Raji (cell line): ENCODE data around the gene PAQR3.
A peak's percentile ranks its signal among the peaks of the same experiment; 100 is the strongest.

Experiments used
- POLR2A ChIP-seq: IDR thresholded peaks from 2 replicates; pipeline ENCODE4 v1.6.1; 2011; ENCODE audit warnings: low read depth, low read length, control low read depth; ENCODE audit not compliant: insufficient read depth

PAQR3 gene

GRCh38 chr4:78938868-78939666, at the start of gene PAQR3:
TSS of gene PAQR3 (minus strand) at chr4:78939438. CDS start at chr4:78939224, 214 bp downstream.
- TF ChIP-seq POLR2A: peak; percentile 93

DNA sequence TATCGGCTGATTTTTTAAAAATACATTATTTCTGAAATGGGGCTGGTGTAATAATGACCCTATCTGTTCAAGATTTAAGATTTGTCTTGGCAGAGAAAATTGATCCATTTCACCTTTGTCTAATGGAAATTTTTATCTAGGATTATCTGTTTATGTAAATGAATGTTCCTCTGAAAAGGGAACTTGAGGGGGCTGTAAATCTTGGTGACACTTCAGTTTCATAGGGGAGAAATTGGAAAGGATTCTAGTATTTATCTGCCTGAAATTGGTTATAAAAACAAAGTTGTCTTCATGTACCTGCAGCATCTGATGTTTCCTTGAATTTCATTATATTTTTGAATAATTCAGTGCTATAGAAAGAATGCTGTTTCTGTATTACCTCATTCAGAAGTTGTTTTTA, 48.4 kb upstream of the PAQR3 start:
- no peak for TF ChIP-seq POLR2A

DNA sequence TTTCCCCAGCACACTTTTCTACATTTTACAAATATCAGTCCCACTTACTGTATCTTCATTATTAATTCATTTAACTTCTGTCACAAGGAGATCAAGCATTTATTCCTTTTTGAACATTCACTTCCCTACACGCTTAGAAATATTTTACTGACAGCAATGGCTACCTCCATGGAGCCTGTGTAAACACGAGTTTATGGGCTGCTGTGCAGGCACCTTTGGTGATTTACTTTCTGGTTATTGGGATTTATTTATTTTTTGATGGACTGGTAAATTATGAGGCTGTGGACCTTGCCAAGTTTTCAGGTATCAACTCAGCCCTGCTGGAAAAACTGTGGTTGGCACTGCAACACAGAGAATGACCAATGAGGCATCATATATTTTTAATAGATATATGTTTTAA, 45.4 kb upstream of the PAQR3 start:
- TF ChIP-seq POLR2A: no peak

DNA sequence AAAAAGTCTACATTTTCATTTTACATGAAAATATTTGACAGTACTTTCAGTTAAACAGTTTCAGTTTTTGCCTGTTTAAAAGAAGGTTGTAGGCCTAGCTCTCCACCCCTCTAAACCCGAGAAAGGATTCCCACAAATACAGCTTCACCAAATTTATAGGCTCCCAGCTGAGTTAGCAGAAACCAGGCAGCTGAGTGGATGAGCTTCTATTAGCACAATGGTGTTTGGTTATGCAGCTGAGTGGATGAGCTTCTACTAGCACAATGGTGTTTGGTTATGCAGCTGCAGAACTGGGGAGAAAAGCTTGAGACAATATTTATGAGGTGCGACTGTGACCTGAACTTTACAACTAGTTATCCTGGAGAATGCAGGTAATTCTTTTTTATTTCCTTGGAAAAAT, 36.6 kb upstream of the PAQR3 start:
- no peak for TF ChIP-seq POLR2A

- no peak for TF ChIP-seq POLR2A
Observed at GRCh38 chr4:78971776-78972175, 32.5 kb upstream of the PAQR3 start.

- no peak for TF ChIP-seq POLR2A
Observed at GRCh38 chr4:78971326-78971725, 32.1 kb upstream of the PAQR3 start.

DNA sequence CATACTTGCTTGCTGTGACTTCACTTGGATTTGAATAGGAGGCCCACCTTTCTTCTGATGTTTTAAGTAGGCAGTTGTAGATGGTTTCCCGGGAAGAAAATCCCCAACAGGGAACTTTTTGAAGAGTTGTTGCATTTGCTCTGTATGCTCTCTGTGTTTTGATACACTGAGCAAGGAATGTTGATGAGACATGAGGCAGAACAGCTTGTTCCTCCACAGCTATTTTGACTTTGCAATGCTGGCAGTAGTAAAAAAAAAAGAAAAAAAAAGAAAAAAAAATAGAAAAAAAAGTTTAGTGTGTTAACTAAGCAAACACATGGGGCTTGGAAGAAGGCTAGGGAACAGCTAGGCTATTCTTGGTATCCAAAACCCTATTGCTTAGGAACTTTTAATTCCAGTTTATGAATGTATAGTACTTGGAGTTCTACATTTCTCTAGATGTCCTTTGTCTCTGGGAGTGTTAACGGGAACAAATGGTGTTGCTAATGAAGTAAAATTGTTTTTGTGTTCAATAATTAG, 23.4 kb upstream of the PAQR3 start:
- no peak for TF ChIP-seq POLR2A

- no peak for TF ChIP-seq POLR2A
Observed at GRCh38 chr4:78960926-78961325, 21.7 kb upstream of the PAQR3 start.

DNA sequence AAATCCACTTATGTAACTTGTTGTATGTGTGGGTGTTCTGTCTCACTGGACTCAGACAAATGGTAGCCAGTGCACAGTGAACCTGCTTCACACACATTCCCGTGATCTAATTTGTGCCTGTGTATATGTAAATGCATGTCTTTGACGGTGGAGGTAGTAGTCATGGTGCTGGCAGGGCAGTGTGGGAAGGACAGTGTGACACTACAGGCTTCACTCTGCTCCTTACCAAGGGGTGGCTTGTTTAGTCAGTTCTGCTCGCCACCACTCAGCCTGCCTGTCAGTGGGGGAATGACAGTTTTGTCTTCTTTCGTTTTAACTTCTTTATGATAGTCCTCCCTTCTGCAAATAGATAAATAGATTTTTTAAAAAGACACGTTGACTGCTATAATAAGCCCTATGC, 17.7 kb upstream of the PAQR3 start:
- no peak for TF ChIP-seq POLR2A

DNA sequence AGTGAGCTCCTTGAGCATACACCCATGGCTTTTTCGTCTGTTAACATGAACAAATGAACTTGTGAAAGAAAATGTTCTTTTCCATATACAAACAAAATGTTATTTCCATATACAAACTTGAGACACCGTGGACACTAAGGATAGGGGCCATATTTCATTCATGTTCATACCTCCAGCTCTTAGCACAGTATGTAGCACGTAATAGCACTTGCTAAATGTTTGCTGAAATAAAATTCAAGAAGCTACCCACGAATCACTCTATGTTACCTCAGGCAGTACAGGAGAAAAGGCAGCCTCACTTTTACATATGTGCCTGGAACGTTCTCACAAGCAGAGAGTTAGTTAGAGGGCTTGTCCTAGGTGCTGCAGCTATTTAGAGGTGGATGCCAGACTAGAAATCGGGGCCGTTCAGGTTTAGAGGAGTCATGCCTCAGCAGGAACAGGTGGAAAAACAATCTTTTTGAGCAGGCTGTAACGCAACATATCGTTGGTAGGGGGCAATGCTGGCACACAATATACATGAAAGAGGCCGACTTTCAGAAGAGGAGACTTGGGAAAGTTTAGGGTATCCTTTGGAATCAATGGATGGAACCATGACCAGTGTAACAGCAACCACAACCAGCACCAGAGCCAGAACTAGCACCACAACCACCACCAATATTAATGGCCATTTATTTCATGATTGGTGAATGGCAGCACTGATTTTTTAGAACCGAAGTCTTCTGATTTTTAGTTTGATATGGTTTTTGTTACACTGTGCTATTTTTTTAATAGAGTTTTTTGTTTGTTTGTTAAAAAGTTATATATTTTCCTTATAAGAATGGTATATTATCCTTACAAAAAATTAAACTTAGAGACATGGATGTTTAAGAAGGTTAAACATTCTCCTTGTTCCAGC, 14.8 kb upstream of the PAQR3 start:
- no peak for TF ChIP-seq POLR2A

DNA sequence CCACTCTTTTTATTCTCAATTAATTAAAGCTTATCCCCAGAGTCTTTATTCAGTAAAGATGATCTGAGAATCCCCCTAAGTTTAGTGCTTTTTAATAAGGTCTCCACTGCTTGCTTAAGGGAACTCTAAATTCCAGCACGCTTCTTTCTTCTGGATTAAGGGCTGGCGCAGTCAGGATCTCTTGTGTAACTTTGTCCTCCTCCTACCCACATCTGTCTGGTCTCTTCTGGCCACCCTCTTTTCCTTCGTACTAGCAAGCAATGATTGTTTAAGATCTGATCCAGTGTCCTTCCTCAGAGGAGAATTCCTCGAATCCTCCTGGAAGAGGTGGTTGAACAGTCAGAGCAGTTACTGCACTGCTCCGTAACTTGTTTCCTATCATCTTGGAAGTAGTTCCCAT, 14.0 kb upstream of the PAQR3 start:
- TF ChIP-seq POLR2A: no peak

DNA sequence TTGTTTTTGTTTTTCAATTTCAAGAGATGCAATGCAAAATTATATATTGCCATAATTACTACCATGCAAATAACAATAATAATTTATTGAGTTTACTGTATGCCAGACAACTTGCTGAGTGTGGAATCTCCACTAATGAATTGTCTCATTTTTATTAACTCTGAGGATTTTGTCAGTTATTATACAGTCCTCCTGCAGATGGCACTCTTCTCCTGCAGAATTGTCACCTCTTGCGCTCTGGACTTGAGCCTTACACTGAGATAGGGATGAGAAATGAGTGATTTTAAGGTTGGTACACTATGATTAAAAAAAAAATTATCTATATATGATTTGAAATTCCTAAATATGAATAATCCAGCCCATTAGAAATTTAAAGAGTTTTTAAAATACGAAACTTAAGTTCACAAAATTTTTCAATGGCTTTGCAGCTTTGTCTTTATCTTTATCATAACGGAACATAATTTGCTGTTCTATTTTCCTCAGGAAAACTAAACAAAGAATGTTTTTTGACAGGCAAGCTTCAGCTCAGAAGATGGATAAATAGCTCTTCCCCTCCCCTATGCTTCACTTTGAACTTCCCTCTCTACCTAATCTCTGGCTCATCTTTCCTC, 12.7 kb upstream of the PAQR3 start:
- TF ChIP-seq POLR2A: no peak

DNA sequence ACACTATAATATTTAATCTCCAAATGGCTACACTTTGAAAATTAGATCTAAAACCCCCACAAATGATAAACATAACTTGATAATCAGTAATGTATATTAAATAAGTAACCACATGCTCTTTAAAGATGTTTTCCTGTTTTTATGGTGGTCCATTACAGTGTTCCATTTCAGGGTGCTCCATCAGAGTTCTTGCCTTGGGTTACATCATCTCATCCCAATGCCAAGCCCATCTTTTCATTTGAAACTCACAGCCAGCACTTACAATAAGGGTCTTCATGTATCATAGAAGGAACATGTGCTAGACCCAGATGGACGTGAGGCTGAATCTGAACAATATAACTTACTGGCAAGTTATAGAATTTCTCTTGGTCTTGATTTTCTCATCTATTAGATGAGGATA, 10.5 kb upstream of the PAQR3 start:
- no peak for TF ChIP-seq POLR2A

DNA sequence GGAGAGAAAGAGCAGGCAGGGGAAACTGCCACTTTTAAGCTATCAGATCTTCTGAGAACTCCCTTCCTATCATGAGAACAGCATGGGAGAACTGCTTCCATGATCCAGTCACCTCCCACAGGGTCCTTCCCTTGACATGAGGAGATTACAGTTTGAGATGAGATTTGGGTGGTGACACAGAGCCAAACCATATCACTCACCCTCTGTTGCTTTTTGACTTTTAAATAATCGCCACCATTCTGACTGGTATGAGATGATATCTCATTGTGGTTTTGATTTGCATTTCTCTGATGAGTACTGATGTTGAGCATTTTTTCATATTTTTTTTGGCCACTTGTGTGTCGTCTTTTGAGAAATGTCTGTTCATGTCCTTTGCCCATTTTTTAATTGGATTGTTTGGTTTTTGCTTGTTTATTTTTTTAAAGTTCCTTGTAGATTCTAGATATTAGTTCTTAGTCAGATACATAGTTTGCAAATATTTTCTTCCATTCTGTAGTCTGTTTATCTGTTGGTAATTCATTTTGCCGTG, 6.5 kb upstream of the PAQR3 start:
- TF ChIP-seq POLR2A: no peak

GRCh38 chr4:78944381-78944780, 5.1 kb upstream of the PAQR3 start:
- TF ChIP-seq POLR2A: no peak

GRCh38 chr4:78940752-78941151, 1.5 kb upstream of the PAQR3 start:
- no peak for TF ChIP-seq POLR2A

GRCh38 chr4:78939667-78940008, 400 bp upstream of the PAQR3 start:
- TF ChIP-seq POLR2A: no peak
